T-helper 9 cell (primary cell): Measurements from ENCODE around the gene POMT2.
"Not testable (repeated sequence)": the region's sequence is repeated elsewhere in the genome, so short reads cannot be mapped to it uniquely, and the experiment has no call there.

ENCODE experiments used
- DNase-seq: peaks from one replicate; pipeline ENCODE4 v3.0.0-alpha.2; 2020

Gene POMT2

GRCh38 chr14:77299771-77300170, 20.9 kb downstream of the POMT2 start:
- no peak for DNase-seq

GRCh38 chr14:77296906-77297305, 23.8 kb downstream of the POMT2 start:
- no peak for DNase-seq

GRCh38 chr14:77296155-77296554, 24.5 kb downstream of the POMT2 start:
- DNase-seq = no peak

- DNase-seq = no peak
Measured at GRCh38 chr14:77290705-77291104, 30.0 kb downstream of the POMT2 start.

- DNase-seq = no peak
Measured at GRCh38 chr14:77286576-77286975, 34.1 kb downstream of the POMT2 start.

- no peak for DNase-seq
Measured at GRCh38 chr14:77284466-77284865, 36.2 kb downstream of the POMT2 start.

GRCh38 chr14:77284066-77284465, 36.6 kb downstream of the POMT2 start:
- DNase-seq = no peak

- DNase-seq = no peak
Measured at GRCh38 chr14:77281852-77282410, 38.8 kb downstream of the POMT2 start.

- DNase-seq = not testable (repeated sequence)
Measured at GRCh38 chr14:77280921-77281320, 39.8 kb downstream of the POMT2 start.

GRCh38 chr14:77279719-77280118, 41.0 kb downstream of the POMT2 start:
- no peak for DNase-seq

- no peak for DNase-seq
Measured at GRCh38 chr14:77278461-77279230, 42.0 kb downstream of the POMT2 start.

GRCh38 chr14:77276959-77277358, 43.7 kb downstream of the POMT2 start:
- DNase-seq = no peak

- no peak for DNase-seq
Measured at GRCh38 chr14:77276295-77276935, 44.3 kb downstream of the POMT2 start.

GRCh38 chr14:77275601-77276017, 45.1 kb downstream of the POMT2 start:
- no peak for DNase-seq

- DNase-seq = no peak
Measured at GRCh38 chr14:77275041-77275580, 45.6 kb downstream of the POMT2 start.

GRCh38 chr14:77273796-77274195, 46.9 kb downstream of the POMT2 start:
- no peak for DNase-seq

- no peak for DNase-seq
Measured at GRCh38 chr14:77272261-77272660, 48.4 kb downstream of the POMT2 start.

GRCh38 chr14:77271113-77271710, 49.5 kb downstream of the POMT2 start, which contains the start of gene NGB:
Gene NGB (minus strand): TSS chr14:77271206. CDS start chr14:77270937, 269 bp downstream.
- DNase-seq = no peak

GRCh38 chr14:77270361-77271112, 50.1 kb downstream of the POMT2 start:
- DNase-seq = no peak

GRCh38 chr14:77268989-77269600, 51.6 kb downstream of the POMT2 start:
- DNase-seq = no peak

GRCh38 chr14:77267937-77268699, 52.6 kb downstream of the POMT2 start:
- DNase-seq = no peak
